Spleen (tissue), 7 donors: ENCODE measurements around the gene EDAR.

Source experiments
- CTCF ChIP-seq, 11 experiments: fragments of 200-600 bp in 7 of 11; fragments of 450-650 bp in 4 of 11; sonication (generic) in 4 of 11; IDR thresholded peaks in 8 of 11; conservative IDR thresholded peaks in 3 of 11; 1 replicate in 7 of 11; 2 replicates in 4 of 11; pipeline versions ENCODE4 v1.4.0 to v1.8.0; 2016 to 2021; ENCODE audit warnings: antibody characterized with exemption in 11 of 11, inconsistent platforms in 4 of 11, mild to moderate bottlenecking in 1 of 11
- POLR2A ChIP-seq, 3 donors: fragments of 450-650 bp; IDR thresholded peaks; one replicate each; pipeline ENCODE4 v1.5.1; 2017; ENCODE audit warnings: antibody characterized with exemption in 3 of 3, mild to moderate bottlenecking in 1 of 3
- POLR2AphosphoS5 ChIP-seq, 3 donors: sonication (generic); formaldehyde crosslinking; IDR thresholded peaks; one replicate each; pipeline ENCODE4 v1.5.1; 2017; ENCODE audit warnings: antibody characterized with exemption in 3 of 3
- donor health status: DM: no; HTN: no; CAD: no; lungs with moderate emphysema.
- donor health status: DM: no; HTN: no; CAD: no.
- donor health status: DM: no; HTN: no; CAD: no.

- TF ChIP-seq POLR2AphosphoS5 (IDR thresholded peaks at IDR 0.05) (no peak), POLR2A (IDR thresholded peaks at IDR 0.05) (no peak), CTCF (IDR thresholded peaks at IDR 0.05 in 8 of 11, conservative IDR thresholded peaks at IDR 0.05 in 3 of 11) (no peak)
These were observed 71.5 kb downstream of the EDAR start for GRCh38 chr2:108917526-108917925.
